GM10248 (cell line): ENCODE measurements around the gene MSI2.

Source experiments
- CTCF ChIA-PET: fragments of 300-600 bp; sonication (Branson Sonifier 250); formaldehyde crosslinking; extraction: SDS; loops from one replicate; lab custom pipeline; 2021; ENCODE audit warnings: antibody characterized with exemption; lab: Yijun Ruan, JAX
- POLR2A ChIA-PET: fragments of 350-650 bp; sonication (Branson Sonifier 250); formaldehyde crosslinking; extraction: SDS; loops from one replicate; lab custom pipeline; 2020; ENCODE audit warnings: antibody characterized with exemption; lab: Yijun Ruan, JAX
- DNase-seq: peaks from one replicate; pipeline ENCODE4 v3.0.0; 2012; ENCODE audit errors: extremely low spot score
- CTCF ChIP-seq: IDR thresholded peaks from 2 replicates; pipeline ENCODE4 v1.5.1; 2012; ENCODE audit warnings: mild to moderate bottlenecking, low read depth; ENCODE audit errors: extremely low read depth, missing control alignments, control extremely low read depth

MSI2 gene

GRCh38 chr17:57257895-57258851, 1.9 kb downstream of the MSI2 start:
- TF ChIP-seq CTCF = no peak
- POLR2A ChIA-PET = interaction anchor here (0.6 kb wide), 1 partner anchor 250 kb away, joined by 4 read pairs; no protein-coding TSS in a partner anchor
- CTCF ChIA-PET = interaction anchor here (0.7 to 3.2 kb wide), 5 partner anchors 10 to 490 kb away, joined by 3 to 28 read pairs (median 3); partner anchors contain the start of gene AKAP1
- no peak for DNase-seq

- ChIA-PET CTCF (interaction anchor here (1.1 to 2.5 kb wide), 4 partner anchors 12 to 574 kb away, joined by 3 to 17 read pairs (median 5); no protein-coding TSS in a partner anchor), POLR2A (no interaction called here)
- TF ChIP-seq CTCF = no peak
- DNase-seq = no peak
Observed at GRCh38 chr17:57259306-57259705, 3.0 kb downstream of the MSI2 start.

DNA sequence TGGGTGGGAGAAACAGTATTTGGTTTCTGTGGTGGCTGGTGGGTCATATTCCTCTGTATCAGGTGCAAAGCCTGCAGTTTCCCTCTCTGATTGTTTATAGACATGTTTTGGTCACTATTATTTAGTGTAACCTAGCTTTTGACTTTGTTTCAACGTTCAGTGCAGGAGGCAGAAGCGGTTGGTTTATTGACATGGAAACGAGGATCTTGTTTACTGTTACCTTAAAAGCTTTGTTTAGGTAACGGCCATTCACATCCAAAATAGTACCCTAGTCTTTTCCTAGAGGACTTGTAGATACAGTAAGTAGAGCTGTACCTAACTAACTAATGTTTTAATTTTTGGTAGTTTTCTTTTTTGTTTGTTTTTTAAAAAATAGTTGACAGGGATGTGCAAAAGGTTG, 3.5 kb downstream of the MSI2 start:
- ChIA-PET POLR2A (no interaction called here), CTCF (interaction anchor here (1.1 to 2.5 kb wide), 4 partner anchors 11 to 573 kb away, joined by 3 to 17 read pairs (median 5); no protein-coding TSS in a partner anchor)
- no peak for DNase-seq
- TF ChIP-seq CTCF = no peak

- POLR2A ChIA-PET = interaction anchor here (0.6 kb wide), 1 partner anchor 688 kb away, joined by 3 read pairs; no protein-coding TSS in a partner anchor
- CTCF ChIA-PET = interaction anchor here (0.8 to 2.5 kb wide), 7 partner anchors 10 to 572 kb away, joined by 3 to 17 read pairs (median 4); no protein-coding TSS in a partner anchor
- no peak for DNase-seq
- TF ChIP-seq CTCF = no peak
Observed at GRCh38 chr17:57260325-57261083, 4.2 kb downstream of the MSI2 start.

- ChIA-PET CTCF (interaction anchor here (0.8 to 2.5 kb wide), 4 partner anchors 9 to 411 kb away, joined by 3 to 17 read pairs (median 6); no protein-coding TSS in a partner anchor), POLR2A (interaction anchor here (0.6 to 1.3 kb wide), 2 partner anchors 9 to 687 kb away, joined by 3 to 6 read pairs; no protein-coding TSS in a partner anchor)
- no peak for TF ChIP-seq CTCF
- DNase-seq = no peak
Observed at GRCh38 chr17:57261084-57261461, 4.8 kb downstream of the MSI2 start.

DNA sequence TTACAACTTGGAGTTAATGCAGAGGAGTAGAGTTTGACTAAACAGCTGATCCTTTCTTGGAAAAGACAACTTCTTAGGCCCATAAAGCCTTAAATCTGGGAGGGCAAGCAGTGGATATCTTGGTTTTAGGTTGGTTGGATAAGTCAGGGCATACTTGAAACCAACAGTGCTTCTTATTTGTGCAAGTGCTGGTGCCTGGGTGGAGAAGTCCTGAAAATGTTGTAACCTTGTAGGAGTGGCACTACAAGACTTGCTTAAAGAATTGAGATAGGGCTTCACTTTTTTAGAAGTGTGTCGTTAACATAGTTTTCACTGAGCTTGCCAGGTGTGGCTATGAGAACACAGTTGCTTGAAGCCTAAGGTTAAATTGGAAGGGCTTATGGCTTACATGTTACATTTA, 6.2 kb downstream of the MSI2 start:
- no peak for DNase-seq
- CTCF ChIA-PET = interaction anchor here (2.0 to 2.5 kb wide), 2 partner anchors 8 to 19 kb away, joined by 8 to 10 read pairs; no protein-coding TSS in a partner anchor
- no peak for TF ChIP-seq CTCF
- POLR2A ChIA-PET = no interaction called here
